Large intestine (tissue), 3 donors: ENCODE measurements around the gene STARD10. TPM values are rescaled to one million over a fixed set of nuclear protein-coding genes. Genes with fewer than 3 reads are reported as not detected.

Source experiments
- DNase-seq, 2 donors: peaks; one replicate each; pipeline versions ENCODE4 v3.0.0 to v3.0.0-alpha.2; 2013
- H3K27ac ChIP-seq: one replicate; pipeline ENCODE4 v1.5.1; 2013; ENCODE audit warnings: low read length
- H3K27me3 ChIP-seq: 2 replicates; pipeline ENCODE4 v1.6.1; 2013; ENCODE audit warnings: low read length; ENCODE audit not compliant: control insufficient read depth, insufficient read depth
- H3K36me3 ChIP-seq: 2 replicates; pipeline ENCODE4 v1.6.1; 2013; ENCODE audit warnings: low read length; ENCODE audit not compliant: control insufficient read depth, insufficient read depth
- H3K4me1 ChIP-seq: one replicate; pipeline ENCODE4 v1.6.1; 2013; ENCODE audit warnings: low read length; ENCODE audit not compliant: control insufficient read depth, insufficient read depth
- H3K4me3 ChIP-seq: one replicate; pipeline ENCODE4 v1.5.1; 2013; ENCODE audit warnings: low read length
- H3K9me3 ChIP-seq: one replicate; pipeline ENCODE4 v1.6.1; 2013; ENCODE audit warnings: mild to moderate bottlenecking, low read depth, low read length, moderate library complexity; ENCODE audit not compliant: control insufficient read depth
- WGBS: methylation state at CpG from one replicate; pipeline ENCODE4 v1.1.5; 2013; ENCODE audit warnings: low lambda C conversion rate; ENCODE audit not compliant: insufficient coverage; 5-methylcytosine and 5-hydroxymethylcytosine counted together
- polyA plus RNA-seq: library from polyadenylated mRNA; unstranded; fragments of 120-200 nt; gene quantifications from one replicate; pipeline ENCODE4 v1.2.1, GENCODE V29; 2013

Gene STARD10
- polyA plus RNA-seq, 1 donor, result 331 TPM

GRCh38 chr11:72739240-72740059, 54.4 kb downstream of the STARD10 start:
- no peak for DNase-seq
- Histone ChIP-seq H3K27me3 (no peaks in the 10 kb centered on the region), H3K4me1 (peaks cover 40% of the 10 kb centered on the region), H3K4me3 (no peak overlapping the region), H3K27ac (no peak overlapping the region), H3K36me3 (no peaks in the 10 kb centered on the region), H3K9me3 (no peaks in the 10 kb centered on the region)
- WGBS, result no CpG with 5 or more reads among the region's 10 CpGs

GRCh38 chr11:72738199-72739141, 55.4 kb downstream of the STARD10 start:
- peaks cover 37% of the 10 kb centered on the region for H3K4me1 ChIP-seq
- no peak overlapping the region for H3K4me3 ChIP-seq
- no peak for DNase-seq
- H3K9me3 ChIP-seq, result no peaks in the 10 kb centered on the region
- no peak overlapping the region for H3K27ac ChIP-seq
- no peaks in the 10 kb centered on the region for H3K36me3 ChIP-seq
- no CpG with 5 or more reads among the region's 11 CpGs for WGBS
- no peaks in the 10 kb centered on the region for H3K27me3 ChIP-seq

- no peaks in the 10 kb centered on the region for H3K9me3 ChIP-seq
- H3K36me3 ChIP-seq, result peaks cover under 1% of the 10 kb centered on the region
- no peak overlapping the region for H3K27ac ChIP-seq
- no CpG with 5 or more reads among the region's 1 CpG for WGBS
- H3K4me3 ChIP-seq, result no peak overlapping the region
- H3K27me3 ChIP-seq, result no peaks in the 10 kb centered on the region
- H3K4me1 ChIP-seq, result peaks cover 33% of the 10 kb centered on the region
- DNase-seq, result no peak
Measured at GRCh38 chr11:72737336-72737735, 56.5 kb downstream of the STARD10 start.

DNA sequence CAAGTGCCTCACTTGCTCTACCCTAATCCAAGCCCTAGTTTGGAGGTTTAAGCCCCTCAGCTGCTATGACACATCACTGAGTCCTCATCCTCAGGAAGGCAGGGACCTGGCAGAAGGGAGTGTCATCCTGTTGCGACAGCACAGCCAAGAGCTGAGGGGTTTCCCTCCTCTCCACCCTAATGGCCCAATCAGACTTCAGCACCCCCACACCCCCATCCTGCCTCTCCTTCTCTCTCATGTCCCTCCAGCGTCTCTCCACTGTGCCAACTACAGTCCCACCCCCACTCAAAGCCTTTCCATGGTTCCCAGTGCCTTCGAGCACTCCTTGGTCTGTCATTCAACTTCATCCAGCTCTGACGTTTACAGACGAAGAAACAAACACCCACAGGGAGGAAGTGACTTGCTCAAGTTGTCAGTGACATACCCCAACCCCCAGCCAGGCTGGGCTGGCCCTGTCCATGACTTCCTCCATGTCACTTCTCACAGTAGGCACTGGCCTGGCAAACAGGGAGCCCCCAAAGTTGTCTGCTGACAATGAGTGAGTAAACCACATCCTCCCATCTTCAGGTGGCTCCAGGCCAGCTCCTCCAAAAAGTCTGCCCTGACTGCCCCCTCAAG, 57.3 kb downstream of the STARD10 start:
- no peaks in the 10 kb centered on the region for H3K9me3 ChIP-seq
- DNase-seq, result no peak
- no peak overlapping the region for H3K27ac ChIP-seq
- H3K4me1 ChIP-seq, result peaks cover 25% of the 10 kb centered on the region
- H3K36me3 ChIP-seq, result peaks cover 4% of the 10 kb centered on the region
- no peaks in the 10 kb centered on the region for H3K27me3 ChIP-seq
- H3K4me3 ChIP-seq, result no peak overlapping the region
- 80% methylated on average over 1 of the region's 5 CpGs for WGBS

DNA sequence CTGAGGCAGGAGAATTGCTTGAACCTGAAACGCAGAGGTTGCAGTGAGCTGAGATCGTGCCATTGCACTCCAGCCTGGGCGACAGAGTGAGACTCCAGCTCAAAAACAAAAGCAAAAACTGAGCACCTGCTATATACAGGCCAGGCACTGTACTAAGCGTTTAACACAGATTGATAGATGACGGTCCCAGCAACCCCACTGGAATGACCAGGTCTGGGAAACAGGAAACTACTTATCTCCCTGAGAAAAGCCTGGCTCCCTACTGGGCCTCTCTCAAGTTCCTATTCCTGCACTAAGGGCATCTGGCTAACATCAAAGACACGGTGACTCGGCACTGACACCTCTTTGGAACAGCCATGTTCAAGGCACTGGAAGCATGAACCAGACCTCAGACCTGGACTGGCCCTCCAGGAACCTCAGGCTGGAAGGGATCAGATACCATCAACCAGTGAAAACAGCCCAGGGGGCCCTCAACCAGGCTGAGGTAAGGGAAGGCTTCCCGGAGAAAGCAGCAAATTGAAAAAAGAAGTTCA, 58.3 kb downstream of the STARD10 start:
- no peak overlapping the region for H3K4me3 ChIP-seq
- peaks cover 4% of the 10 kb centered on the region for H3K9me3 ChIP-seq
- DNase-seq, result peak in 1 of 2 donors; percentile 53
- H3K36me3 ChIP-seq, result peaks cover 7% of the 10 kb centered on the region
- no peak overlapping the region for H3K27ac ChIP-seq
- H3K4me1 ChIP-seq, result peaks cover 24% of the 10 kb centered on the region
- WGBS, result no CpG with 5 or more reads among the region's 8 CpGs
- H3K27me3 ChIP-seq, result no peaks in the 10 kb centered on the region

DNA sequence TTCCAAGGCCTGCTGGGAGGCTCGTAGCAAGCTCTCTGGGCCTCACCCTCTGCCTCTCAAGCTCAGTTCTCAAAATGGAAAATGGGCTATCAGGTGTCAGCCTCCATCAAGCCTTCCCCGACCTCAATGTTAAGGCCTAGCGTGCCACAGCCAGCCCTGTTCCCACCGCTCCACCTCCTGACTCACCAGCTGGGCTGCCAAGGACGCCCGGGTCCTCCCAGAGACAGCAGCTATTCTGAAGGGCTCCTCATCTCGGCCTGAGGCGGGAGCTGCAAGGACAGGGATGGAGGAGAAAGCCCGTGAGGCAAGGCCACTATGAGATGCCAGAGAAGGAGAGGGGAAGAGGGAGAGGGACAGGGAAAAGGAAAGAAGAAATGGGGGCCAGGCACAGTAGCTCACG, 61.5 kb downstream of the STARD10 start:
- no peak for DNase-seq
- Histone ChIP-seq H3K27ac (no peak overlapping the region), H3K4me3 (no peak overlapping the region), H3K27me3 (no peaks in the 10 kb centered on the region), H3K36me3 (peaks cover 7% of the 10 kb centered on the region), H3K4me1 (peaks cover 22% of the 10 kb centered on the region), H3K9me3 (peaks cover 4% of the 10 kb centered on the region)
- 71% methylated on average over 1 of the region's 10 CpGs for WGBS

- Histone ChIP-seq H3K4me3 (no peak overlapping the region), H3K4me1 (peaks cover 17% of the 10 kb centered on the region), H3K9me3 (peaks cover 4% of the 10 kb centered on the region), H3K36me3 (peaks cover 8% of the 10 kb centered on the region), H3K27ac (peak overlapping the region; percentile 22), H3K27me3 (no peaks in the 10 kb centered on the region)
- peak in 1 of 2 donors; percentile 69 for DNase-seq
- WGBS, result no CpG with 5 or more reads among the region's 2 CpGs
Measured at GRCh38 chr11:72730737-72731136, 63.1 kb downstream of the STARD10 start.

DNA sequence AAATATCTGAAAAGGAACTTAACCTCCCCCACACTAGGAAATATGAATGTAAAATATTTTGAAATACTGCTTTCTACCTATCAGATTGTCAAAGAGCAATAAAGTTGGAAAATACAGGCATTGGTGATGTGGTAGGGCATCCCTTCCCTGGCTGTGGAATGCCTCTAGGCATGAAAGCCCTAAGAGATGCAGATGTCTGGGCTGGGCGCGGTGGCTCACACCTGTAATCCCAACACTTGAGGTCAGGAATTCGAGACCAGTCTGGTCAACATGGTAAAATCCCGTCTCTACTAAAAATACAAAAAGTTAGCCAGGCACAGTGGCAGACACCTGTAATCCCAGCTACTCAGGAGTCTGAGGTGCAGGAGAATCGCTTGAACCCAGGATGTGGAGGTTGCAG, 63.6 kb downstream of the STARD10 start:
- no peak overlapping the region for H3K4me3 ChIP-seq
- H3K9me3 ChIP-seq, result peaks cover 4% of the 10 kb centered on the region
- DNase-seq, result no peak
- H3K27ac ChIP-seq, result no peak overlapping the region
- peaks cover 8% of the 10 kb centered on the region for H3K36me3 ChIP-seq
- no peaks in the 10 kb centered on the region for H3K27me3 ChIP-seq
- no CpG with 5 or more reads among the region's 5 CpGs for WGBS
- H3K4me1 ChIP-seq, result peaks cover 13% of the 10 kb centered on the region

DNA sequence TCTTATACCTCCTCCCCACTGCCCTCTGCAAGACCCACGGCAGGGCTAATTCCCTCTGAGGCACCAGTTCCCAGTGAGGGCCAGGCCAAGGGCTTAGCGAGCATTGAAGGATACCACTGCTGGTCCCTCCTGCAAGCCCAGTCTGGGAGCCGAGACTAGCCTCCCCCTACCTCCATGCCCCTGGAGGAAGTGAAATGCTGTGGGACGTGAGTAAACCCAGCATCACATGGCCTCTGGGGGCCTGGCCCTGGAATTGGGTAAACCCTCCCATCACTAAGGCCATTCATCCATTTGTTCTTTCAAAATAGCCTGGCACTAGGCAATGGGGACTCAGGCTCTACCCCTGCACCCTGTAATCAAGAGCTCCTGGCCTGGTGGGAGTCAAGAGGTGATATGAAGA, 66.3 kb downstream of the STARD10 start:
- Histone ChIP-seq H3K27ac (no peak overlapping the region), H3K4me1 (peaks cover 16% of the 10 kb centered on the region), H3K9me3 (peaks cover 4% of the 10 kb centered on the region), H3K36me3 (peaks cover 8% of the 10 kb centered on the region), H3K4me3 (no peak overlapping the region), H3K27me3 (no peaks in the 10 kb centered on the region)
- no peak for DNase-seq
- no CpG with 5 or more reads among the region's 4 CpGs for WGBS
